ENCODE results near the gene MICAL3.
"Not testable (repeated sequence)": the region's sequence is repeated elsewhere in the genome, so short reads cannot be mapped to it uniquely, and the experiment has no call there.

MICAL3 gene

GRCh38 chr22:17948101-17948500, 76.3 kb downstream of the MICAL3 start:
- no peak for DNase-seq

- DNase-seq: no peak
Measured at GRCh38 chr22:17946662-17947367, 77.5 kb downstream of the MICAL3 start.

- DNase-seq: no peak
Measured at GRCh38 chr22:17945888-17946648, 78.3 kb downstream of the MICAL3 start.

- no peak for DNase-seq
Measured at GRCh38 chr22:17945156-17945887, 79.0 kb downstream of the MICAL3 start.

GRCh38 chr22:17944256-17944655, 80.1 kb downstream of the MICAL3 start:
- no peak for DNase-seq

GRCh38 chr22:17943533-17944249, 80.7 kb downstream of the MICAL3 start:
- no peak for DNase-seq

- DNase-seq: no peak
Measured at GRCh38 chr22:17942721-17943120, 81.6 kb downstream of the MICAL3 start.

GRCh38 chr22:17941471-17942406, 82.6 kb downstream of the MICAL3 start:
- DNase-seq: no peak

GRCh38 chr22:17939579-17939978, 84.8 kb downstream of the MICAL3 start:
- no peak for DNase-seq

GRCh38 chr22:17939011-17939410, 85.3 kb downstream of the MICAL3 start:
- DNase-seq: no peak

- DNase-seq: no peak
Measured at GRCh38 chr22:17938484-17938924, 85.9 kb downstream of the MICAL3 start.

- not testable (repeated sequence) for DNase-seq
Measured at GRCh38 chr22:17932457-17932856, 91.9 kb downstream of the MICAL3 start.

GRCh38 chr22:17931400-17931825, 92.9 kb downstream of the MICAL3 start:
- no peak for DNase-seq

GRCh38 chr22:17930455-17931313, 93.7 kb downstream of the MICAL3 start:
- DNase-seq: no peak

GRCh38 chr22:17929909-17930308, 94.5 kb downstream of the MICAL3 start:
- DNase-seq: no peak

- DNase-seq: no peak
Measured at GRCh38 chr22:17928391-17928790, 96.0 kb downstream of the MICAL3 start.

- no peak for DNase-seq
Measured at GRCh38 chr22:17927062-17927461, 97.3 kb downstream of the MICAL3 start.

- no peak for DNase-seq
Measured at GRCh38 chr22:17926516-17926915, 97.8 kb downstream of the MICAL3 start.

GRCh38 chr22:17925431-17925841, 98.9 kb downstream of the MICAL3 start:
- DNase-seq: no peak

- no peak for DNase-seq
Measured at GRCh38 chr22:17924735-17925364, 99.5 kb downstream of the MICAL3 start.

Measured in NCI-H1436 treated with DMSO at 0.1 percent for 48 hours (cell line).